Measurements from ENCODE around the gene CASQ2.

The CASQ2 gene

DNA sequence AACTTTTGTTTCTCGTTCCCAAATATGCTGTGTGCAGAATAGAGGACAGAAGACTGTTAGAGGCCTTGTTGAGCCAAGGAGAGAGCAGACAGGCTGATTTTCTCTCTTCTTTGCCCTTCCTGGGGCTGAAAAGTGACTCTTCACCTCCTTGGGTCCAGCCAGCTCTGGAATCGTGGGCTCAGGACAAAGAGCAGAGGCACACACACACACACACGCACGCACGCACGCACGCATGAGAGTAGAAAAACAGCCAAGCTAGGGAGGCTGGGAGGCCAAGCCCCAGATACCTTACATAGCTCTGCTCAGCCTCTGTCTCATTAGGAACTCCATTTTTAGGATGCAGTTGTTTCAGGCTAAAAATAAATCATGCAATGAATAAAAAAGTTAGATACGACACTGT lies at the start of gene CASQ2:
Gene CASQ2, minus strand, starts transcription at position 166 of the 400 bp plus-strand sequence. CDS start 173 bp downstream, outside the sequence.
- no peak within 1 kb of the TSS for H3K4me2 ChIP-seq (ENCODE audit: low read length)
- no peaks in the 10 kb centered on the region for H4K20me1 ChIP-seq (ENCODE audit: control insufficient read depth, insufficient read depth, low read depth, low read length)
- H3K9me3 ChIP-seq (ENCODE audit: control insufficient read depth, insufficient read depth, low read length), result no peaks in the 10 kb centered on the region
- no peaks in the 10 kb centered on the region for H3K79me2 ChIP-seq (ENCODE audit: control insufficient read depth, low read length)
- no peaks in the 10 kb centered on the region for H3K36me3 ChIP-seq (ENCODE audit: control insufficient read depth, low read length)
- H3K4me1 ChIP-seq (ENCODE audit: control insufficient read depth, low read length), result no peaks in the 10 kb centered on the region
- no peak within 1 kb of the TSS for H3K4me3 ChIP-seq (ENCODE audit: low read length)
- TF ChIP-seq EZH2phosphoT487 (IDR thresholded peaks at IDR 0.05; ENCODE audit: borderline replicate concordance, low read length), result no peak
- TF ChIP-seq, protein P1, sequence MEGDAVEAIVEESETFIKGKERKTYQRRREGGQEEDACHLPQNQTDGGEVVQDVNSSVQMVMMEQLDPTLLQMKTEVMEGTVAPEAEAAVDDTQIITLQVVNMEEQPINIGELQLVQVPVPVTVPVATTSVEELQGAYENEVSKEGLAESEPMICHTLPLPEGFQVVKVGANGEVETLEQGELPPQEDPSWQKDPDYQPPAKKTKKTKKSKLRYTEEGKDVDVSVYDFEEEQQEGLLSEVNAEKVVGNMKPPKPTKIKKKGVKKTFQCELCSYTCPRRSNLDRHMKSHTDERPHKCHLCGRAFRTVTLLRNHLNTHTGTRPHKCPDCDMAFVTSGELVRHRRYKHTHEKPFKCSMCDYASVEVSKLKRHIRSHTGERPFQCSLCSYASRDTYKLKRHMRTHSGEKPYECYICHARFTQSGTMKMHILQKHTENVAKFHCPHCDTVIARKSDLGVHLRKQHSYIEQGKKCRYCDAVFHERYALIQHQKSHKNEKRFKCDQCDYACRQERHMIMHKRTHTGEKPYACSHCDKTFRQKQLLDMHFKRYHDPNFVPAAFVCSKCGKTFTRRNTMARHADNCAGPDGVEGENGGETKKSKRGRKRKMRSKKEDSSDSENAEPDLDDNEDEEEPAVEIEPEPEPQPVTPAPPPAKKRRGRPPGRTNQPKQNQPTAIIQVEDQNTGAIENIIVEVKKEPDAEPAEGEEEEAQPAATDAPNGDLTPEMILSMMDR (IDR thresholded peaks at IDR 0.05; ENCODE audit: low read depth, low read length, poor library complexity, severe bottlenecking), result no peak
- no peaks in the 10 kb centered on the region for H3F3A ChIP-seq (ENCODE audit: control insufficient read depth, insufficient read depth)
- H3K27ac ChIP-seq (ENCODE audit: low read depth, low read length), result no peak within 1 kb of the TSS
- no peaks in the 10 kb centered on the region for H3K9me2 ChIP-seq (replicated peaks; ENCODE audit: control insufficient read depth, low read length)
- H3K27me3 ChIP-seq (ENCODE audit: control insufficient read depth, low read length), result no peaks in the 10 kb centered on the region

DNA sequence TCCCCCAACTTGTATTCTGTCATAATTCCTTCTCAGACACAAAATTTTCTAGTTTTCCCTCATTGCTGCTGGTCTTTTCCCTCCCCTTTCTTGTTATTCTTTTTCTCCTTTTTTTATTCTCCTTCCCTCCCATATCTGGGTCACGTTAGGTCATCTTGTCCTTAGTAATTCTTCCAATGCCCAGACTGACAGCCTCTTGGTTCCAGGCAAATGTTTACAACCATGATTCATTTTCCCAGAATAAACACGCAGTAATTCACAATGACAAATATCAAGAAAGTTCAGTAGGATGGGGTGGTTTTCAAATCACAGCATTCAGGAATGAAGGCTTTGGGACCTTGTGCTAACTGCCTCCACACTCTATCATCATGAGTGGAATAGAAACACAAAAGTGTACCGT lies 47.2 kb upstream of the CASQ2 start:
- no peak overlapping the region for H3K4me2 ChIP-seq (ENCODE audit: low read length)
- no peaks in the 10 kb centered on the region for H3K79me2 ChIP-seq (ENCODE audit: control insufficient read depth, low read length)
- H4K20me1 ChIP-seq (ENCODE audit: control insufficient read depth, insufficient read depth, low read depth, low read length), result no peaks in the 10 kb centered on the region
- H3K27ac ChIP-seq (ENCODE audit: low read depth, low read length), result no peak overlapping the region
- TF ChIP-seq, protein P1 (IDR thresholded peaks at IDR 0.05; ENCODE audit: low read depth, low read length, poor library complexity, severe bottlenecking), result no peak
- TF ChIP-seq EZH2phosphoT487 (IDR thresholded peaks at IDR 0.05; ENCODE audit: borderline replicate concordance, low read length), result no peak
- no peaks in the 10 kb centered on the region for H3K27me3 ChIP-seq (ENCODE audit: control insufficient read depth, low read length)
- no peaks in the 10 kb centered on the region for H3K9me2 ChIP-seq (replicated peaks; ENCODE audit: control insufficient read depth, low read length)
- no peaks in the 10 kb centered on the region for H3K4me1 ChIP-seq (ENCODE audit: control insufficient read depth, low read length)
- no peaks in the 10 kb centered on the region for H3F3A ChIP-seq (ENCODE audit: control insufficient read depth, insufficient read depth)
- no peaks in the 10 kb centered on the region for H3K36me3 ChIP-seq (ENCODE audit: control insufficient read depth, low read length)
- H3K9me3 ChIP-seq (ENCODE audit: control insufficient read depth, insufficient read depth, low read length), result no peaks in the 10 kb centered on the region
- no peak overlapping the region for H3K4me3 ChIP-seq (ENCODE audit: low read length)

DNA sequence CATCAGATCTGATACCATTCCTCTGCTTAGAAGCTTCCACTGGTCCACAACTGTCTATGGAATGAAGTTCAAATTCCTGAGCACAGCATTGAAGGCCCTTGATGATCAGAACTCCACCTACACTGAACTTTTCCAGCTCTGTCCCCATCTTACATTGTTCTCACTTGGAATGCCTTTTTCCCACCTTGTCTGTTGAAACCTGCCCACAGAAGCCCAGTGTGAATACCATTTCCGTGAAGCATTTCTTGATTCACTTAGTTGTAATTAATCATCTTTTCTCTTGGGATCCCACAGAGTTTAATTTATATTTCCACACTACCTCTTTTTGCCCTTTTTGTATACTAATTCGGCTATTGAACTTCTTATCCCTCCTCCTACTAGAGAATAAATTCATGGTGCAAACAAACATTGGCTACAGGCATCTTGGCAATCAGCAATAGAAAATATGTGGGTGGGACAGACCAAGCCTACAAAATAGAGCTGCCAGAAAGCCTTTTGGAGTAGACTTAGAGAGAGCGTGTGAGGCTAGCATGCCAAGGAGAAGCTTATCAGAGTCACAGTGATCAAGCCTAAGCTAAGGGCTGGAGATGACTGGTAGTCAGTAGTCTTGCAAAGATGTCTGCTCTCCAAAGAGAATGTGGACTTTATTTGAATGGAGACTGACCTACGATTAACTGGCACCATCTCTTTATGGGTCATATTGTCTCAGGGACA lies 46.3 kb upstream of the CASQ2 start:
- no peaks in the 10 kb centered on the region for H3K9me2 ChIP-seq (replicated peaks; ENCODE audit: control insufficient read depth, low read length)
- H3K27ac ChIP-seq (ENCODE audit: low read depth, low read length), result no peak overlapping the region
- no peaks in the 10 kb centered on the region for H3K27me3 ChIP-seq (ENCODE audit: control insufficient read depth, low read length)
- H3K9me3 ChIP-seq (ENCODE audit: control insufficient read depth, insufficient read depth, low read length), result no peaks in the 10 kb centered on the region
- no peaks in the 10 kb centered on the region for H3K36me3 ChIP-seq (ENCODE audit: control insufficient read depth, low read length)
- H3K4me1 ChIP-seq (ENCODE audit: control insufficient read depth, low read length), result no peaks in the 10 kb centered on the region
- no peak overlapping the region for H3K4me2 ChIP-seq (ENCODE audit: low read length)
- no peaks in the 10 kb centered on the region for H3F3A ChIP-seq (ENCODE audit: control insufficient read depth, insufficient read depth)
- H4K20me1 ChIP-seq (ENCODE audit: control insufficient read depth, insufficient read depth, low read depth, low read length), result no peaks in the 10 kb centered on the region
- H3K4me3 ChIP-seq (ENCODE audit: low read length), result no peak overlapping the region
- no peaks in the 10 kb centered on the region for H3K79me2 ChIP-seq (ENCODE audit: control insufficient read depth, low read length)
- TF ChIP-seq, protein P1 (IDR thresholded peaks at IDR 0.05; ENCODE audit: low read depth, low read length, poor library complexity, severe bottlenecking), result no peak
- no peak for TF ChIP-seq EZH2phosphoT487 (IDR thresholded peaks at IDR 0.05; ENCODE audit: borderline replicate concordance, low read length)

Data from DOHH2 (cell line).